CD4-positive, alpha-beta T cell (primary cell): ENCODE results near the gene MROH8. TPM values are rescaled to one million over a fixed set of nuclear protein-coding genes. Genes with fewer than 3 reads are reported as not detected.

Source experiments
- ATAC-seq: fragments of 200-7000 bp; cut with Tn5 transposase; one replicate; pipeline ENCODE4 v1.10.0; 2022; ENCODE audit warnings: mild to moderate bottlenecking; ENCODE audit not compliant: poor library complexity
- CTCF ChIA-PET: fragments of 350-600 bp; sonication (Branson Sonifier 250); formaldehyde crosslinking; loops from one replicate; lab custom pipeline; 2021; ENCODE audit warnings: antibody characterized with exemption, inconsistent platforms; lab: Charles Lee
- POLR2A ChIA-PET: fragments of 350-600 bp; sonication (Branson Sonifier 250); formaldehyde crosslinking; loops from one replicate; lab custom pipeline; 2021; ENCODE audit warnings: antibody characterized with exemption, inconsistent platforms; lab: Charles Lee
- DNase-seq, 14 experiments: peaks; one replicate each; pipeline ENCODE4 v3.0.0-alpha.2; 2013 to 2020; ENCODE audit warnings: mixed read lengths in 2 of 14
- H3K27ac ChIP-seq, 2 donors: one replicate each; pipeline versions ENCODE4 v1.5.1 to v1.7.0; 2013; ENCODE audit warnings: low read length in 2 of 2, low read depth in 1 of 2, mild to moderate bottlenecking in 1 of 2
- H3K27me3 ChIP-seq, 2 experiments: 1 replicate in 1 of 2; 2 replicates in 1 of 2; pipeline versions ENCODE4 v1.6.1 to v1.7.0; 2013; ENCODE audit warnings: low read length in 2 of 2, control low read depth in 1 of 2, mild to moderate bottlenecking in 1 of 2, moderate library complexity in 1 of 2; ENCODE audit not compliant: insufficient read depth in 2 of 2, control insufficient read depth in 1 of 2
- H3K36me3 ChIP-seq: one replicate; pipeline ENCODE4 v1.6.1; 2013; ENCODE audit warnings: low read length, control low read depth; ENCODE audit not compliant: insufficient read depth
- H3K4me1 ChIP-seq: one replicate; pipeline ENCODE4 v1.6.1; 2013; ENCODE audit warnings: low read length, control low read depth; ENCODE audit not compliant: insufficient read depth
- H3K4me3 ChIP-seq: one replicate; pipeline ENCODE4 v1.5.1; 2013; ENCODE audit warnings: mild to moderate bottlenecking, low read length, moderate library complexity
- H3K9me3 ChIP-seq, 2 experiments: 1 replicate in 1 of 2; 2 replicates in 1 of 2; pipeline versions ENCODE4 v1.6.1 to v1.7.0; 2013; ENCODE audit warnings: low read length in 2 of 2, mild to moderate bottlenecking in 2 of 2, control low read depth in 1 of 2, moderate library complexity in 1 of 2; ENCODE audit not compliant: control insufficient read depth in 1 of 2, insufficient read depth in 1 of 2
- H3K27ac Mint-ChIP-seq: one replicate; pipeline ENCODE4 v1.8.0; 2020; ENCODE audit warnings: mixed read lengths
- H3K27me3 Mint-ChIP-seq: one replicate; pipeline ENCODE4 v1.8.0; 2021; ENCODE audit warnings: mixed read lengths
- H3K36me3 Mint-ChIP-seq: one replicate; pipeline ENCODE4 v1.8.0; 2021; ENCODE audit warnings: low read depth, mixed read lengths
- H3K4me1 Mint-ChIP-seq: one replicate; pipeline ENCODE4 v1.8.0; 2021; ENCODE audit warnings: low read depth, mixed read lengths
- H3K4me3 Mint-ChIP-seq: one replicate; pipeline ENCODE4 v1.8.0; 2020; ENCODE audit warnings: mild to moderate bottlenecking, mixed read lengths
- H3K9me3 Mint-ChIP-seq: one replicate; pipeline ENCODE4 v1.8.0; 2020; ENCODE audit warnings: mixed read lengths
- intact Hi-C, 2 experiments: fragments of 100-400 bp; cut with DNase I in 1 of 2; cut with micrococcal nuclease in 1 of 2; formaldehyde crosslinking; loops; one replicate each; pipeline versions ENCODE4 v1.15.1 to v1.9.0; 2023 to 2025; cut with DNase I, micrococcal nuclease
- total RNA-seq, 174 experiments: library from RNA in 2 of 174; stranded (reverse) in 2 of 174; gene quantifications; one replicate each; pipeline ENCODE4 v1.2.3 and lab custom pipeline; 2021 to 2026
- TF ChIP-seq, protein P1 (sequence below): fragments of 200-600 bp; IDR thresholded peaks from one replicate; pipeline ENCODE4 v1.8.0; 2022; ENCODE audit warnings: antibody characterized with exemption, mild to moderate bottlenecking

MROH8 gene
- total RNA-seq, 2 experiments from 2014 or later: 1.1 to 1.2 TPM

DNA sequence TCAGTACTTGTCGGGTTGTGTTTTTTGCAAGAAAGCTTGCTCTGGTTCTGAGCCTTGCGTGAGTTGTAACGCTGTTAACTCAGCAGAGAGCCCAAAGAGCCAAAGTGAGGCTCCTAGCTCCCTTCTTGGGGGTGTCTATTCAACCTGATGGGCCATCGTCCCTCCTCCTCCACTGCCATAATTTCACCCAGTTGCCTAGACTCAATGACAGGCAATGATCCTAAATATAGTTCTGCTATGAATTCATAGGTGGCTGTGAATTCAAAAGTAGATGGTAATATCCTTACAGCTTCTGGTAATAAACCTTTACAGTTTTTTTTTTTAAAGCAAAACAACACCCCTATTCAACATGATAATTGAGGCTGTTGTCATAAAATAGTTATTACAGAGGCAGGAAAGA is 42.7 kb upstream of the MROH8 start:
- TF ChIP-seq, protein P1, sequence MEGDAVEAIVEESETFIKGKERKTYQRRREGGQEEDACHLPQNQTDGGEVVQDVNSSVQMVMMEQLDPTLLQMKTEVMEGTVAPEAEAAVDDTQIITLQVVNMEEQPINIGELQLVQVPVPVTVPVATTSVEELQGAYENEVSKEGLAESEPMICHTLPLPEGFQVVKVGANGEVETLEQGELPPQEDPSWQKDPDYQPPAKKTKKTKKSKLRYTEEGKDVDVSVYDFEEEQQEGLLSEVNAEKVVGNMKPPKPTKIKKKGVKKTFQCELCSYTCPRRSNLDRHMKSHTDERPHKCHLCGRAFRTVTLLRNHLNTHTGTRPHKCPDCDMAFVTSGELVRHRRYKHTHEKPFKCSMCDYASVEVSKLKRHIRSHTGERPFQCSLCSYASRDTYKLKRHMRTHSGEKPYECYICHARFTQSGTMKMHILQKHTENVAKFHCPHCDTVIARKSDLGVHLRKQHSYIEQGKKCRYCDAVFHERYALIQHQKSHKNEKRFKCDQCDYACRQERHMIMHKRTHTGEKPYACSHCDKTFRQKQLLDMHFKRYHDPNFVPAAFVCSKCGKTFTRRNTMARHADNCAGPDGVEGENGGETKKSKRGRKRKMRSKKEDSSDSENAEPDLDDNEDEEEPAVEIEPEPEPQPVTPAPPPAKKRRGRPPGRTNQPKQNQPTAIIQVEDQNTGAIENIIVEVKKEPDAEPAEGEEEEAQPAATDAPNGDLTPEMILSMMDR: no peak
- H3K4me1 ChIP-seq: no peaks in the 10 kb centered on the region
- no peak overlapping the region for H3K4me3 ChIP-seq
- CTCF ChIA-PET: interaction anchor here (1.1 to 1.6 kb wide), 2 partner anchors 12 to 30 kb away, joined by 3 to 6 read pairs; no protein-coding TSS in a partner anchor
- no peaks in the 10 kb centered on the region for H3K27me3 ChIP-seq
- H3K4me3 Mint-ChIP-seq: no peak overlapping the region
- intact Hi-C loops: no loop called here
- no peak for ATAC-seq
- H3K36me3 Mint-ChIP-seq: peaks cover 84% of the 10 kb centered on the region
- H3K27ac ChIP-seq: no peak overlapping the region
- H3K27ac Mint-ChIP-seq: no peak overlapping the region
- no peaks in the 10 kb centered on the region for H3K9me3 Mint-ChIP-seq
- DNase-seq: no peak
- peaks cover 88% of the 10 kb centered on the region for H3K36me3 ChIP-seq
- peaks cover 4% of the 10 kb centered on the region for H3K4me1 Mint-ChIP-seq
- POLR2A ChIA-PET: interaction anchor here (0.6 kb wide), 1 partner anchor 318 kb away, joined by 3 read pairs; no protein-coding TSS in a partner anchor
- H3K27me3 Mint-ChIP-seq: no peaks in the 10 kb centered on the region
- no peaks in the 10 kb centered on the region for H3K9me3 ChIP-seq

DNA sequence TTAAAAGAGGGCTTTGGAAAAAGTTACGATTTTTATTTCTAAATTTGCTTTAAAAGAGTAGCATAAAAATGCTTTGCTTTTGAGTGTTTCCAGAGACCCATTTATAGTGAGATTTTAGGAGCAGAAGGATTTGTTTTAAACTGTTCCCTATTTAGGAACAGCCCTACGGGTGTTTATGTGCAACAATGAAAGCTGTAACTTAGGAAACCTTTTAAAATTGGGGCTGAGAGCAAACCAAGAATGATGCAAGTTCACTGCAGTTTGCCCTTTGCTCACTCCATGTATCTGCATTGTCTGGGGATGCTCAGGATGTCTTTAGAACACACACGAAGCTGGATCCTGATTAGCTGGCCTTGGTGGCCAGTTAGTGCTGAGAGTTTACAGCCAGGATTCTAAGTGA is 41.4 kb upstream of the MROH8 start:
- Mint-ChIP-seq H3K36me3 (peaks cover 85% of the 10 kb centered on the region), H3K27ac (no peak overlapping the region), H3K4me1 (peaks cover 4% of the 10 kb centered on the region), H3K27me3 (no peaks in the 10 kb centered on the region), H3K4me3 (no peak overlapping the region), H3K9me3 (no peaks in the 10 kb centered on the region)
- CTCF ChIA-PET: interaction anchor here (0.9 kb wide), 1 partner anchor 13 kb away, joined by 4 read pairs; no protein-coding TSS in a partner anchor
- H3K4me3 ChIP-seq: no peak overlapping the region
- H3K4me1 ChIP-seq: no peaks in the 10 kb centered on the region
- POLR2A ChIA-PET: no interaction called here
- no peaks in the 10 kb centered on the region for H3K9me3 ChIP-seq
- intact Hi-C loops: no loop called here
- H3K27me3 ChIP-seq: no peaks in the 10 kb centered on the region
- TF ChIP-seq, protein P1: no peak
- H3K27ac ChIP-seq: no peak overlapping the region
- H3K36me3 ChIP-seq: peaks cover 82% of the 10 kb centered on the region
- ATAC-seq: no peak
- DNase-seq: no peak

DNA sequence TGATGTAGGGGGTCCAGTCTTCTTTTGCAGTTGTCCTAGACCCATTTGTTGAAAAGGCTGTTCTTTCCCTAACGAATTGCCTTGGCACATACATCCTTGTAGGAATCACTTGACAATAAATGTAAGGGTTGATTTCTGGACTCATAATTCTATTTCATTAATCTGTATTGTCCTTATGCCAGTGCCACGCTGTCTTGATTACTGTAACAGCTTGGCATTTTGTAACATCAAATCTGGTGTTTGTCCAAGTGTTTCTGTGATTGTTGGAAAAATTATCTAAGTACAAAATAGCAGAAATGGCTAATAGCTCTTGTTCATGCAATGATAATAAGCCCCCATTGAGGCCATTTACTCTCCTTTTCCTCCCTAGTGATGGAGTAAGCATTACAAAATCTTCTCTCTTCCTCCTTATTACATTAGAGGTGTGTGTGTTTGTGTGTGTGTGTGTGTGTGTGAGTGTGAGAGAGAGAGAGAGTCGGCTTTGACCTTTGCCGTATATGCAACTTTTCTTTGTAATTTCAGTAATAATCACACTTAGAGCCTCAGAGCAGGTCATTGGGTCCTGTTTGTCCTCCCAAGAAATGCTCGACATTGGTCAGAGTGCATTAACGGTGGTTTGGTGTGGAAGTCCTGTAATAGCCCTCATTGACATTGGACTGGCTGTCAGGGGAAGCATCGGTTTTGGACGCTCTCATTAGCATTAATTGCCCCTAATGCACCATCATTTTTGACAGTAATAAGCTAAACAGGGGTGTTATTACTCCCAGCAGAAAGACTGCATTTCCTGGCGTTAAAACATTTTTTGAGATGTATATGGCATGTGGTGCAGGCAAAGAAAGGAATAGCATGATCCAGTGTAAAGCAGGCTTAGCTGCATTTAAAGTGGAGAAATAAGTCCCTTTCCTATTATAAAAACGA is 40.7 kb upstream of the MROH8 start:
- no peaks in the 10 kb centered on the region for H3K9me3 ChIP-seq

More for the DNA sequence above, 40.7 kb upstream of the MROH8 start:
- intact Hi-C loops: no loop called here
- Histone ChIP-seq H3K27ac (no peak overlapping the region), H3K4me1 (no peaks in the 10 kb centered on the region), H3K36me3 (peaks cover 79% of the 10 kb centered on the region), H3K4me3 (no peak overlapping the region), H3K27me3 (no peaks in the 10 kb centered on the region)
- TF ChIP-seq, protein P1: no peak
- H3K9me3 Mint-ChIP-seq: no peaks in the 10 kb centered on the region
- H3K27me3 Mint-ChIP-seq: no peaks in the 10 kb centered on the region
- DNase-seq (no peak), ATAC-seq (no peak)
- no peak overlapping the region for H3K27ac Mint-ChIP-seq
- H3K4me1 Mint-ChIP-seq: peaks cover 4% of the 10 kb centered on the region
- ChIA-PET POLR2A (no interaction called here), CTCF (interaction anchor here (0.9 kb wide), 1 partner anchor 13 kb away, joined by 4 read pairs; no protein-coding TSS in a partner anchor)
- peaks cover 85% of the 10 kb centered on the region for H3K36me3 Mint-ChIP-seq
- no peak overlapping the region for H3K4me3 Mint-ChIP-seq
